Stimulated activated effector memory CD8-positive, alpha-beta T cell treated with anti-CD3 and anti-CD28 coated beads, Interleukin-12 subunit alpha, Interleukin-12 subunit beta, amount 100 ng/mL, for 72 hours (primary cell): ENCODE data around the gene MACROH2A1.

Experiments used
- ATAC-seq: fragments of 150-1000 bp; cut with Tn5 transposase; 2 replicates; pipeline ENCODE4 v1.10.0; 2021
- DNase-seq, 2 donors: peaks; one replicate each; pipeline ENCODE4 v3.0.0; 2021 to 2022; ENCODE audit warnings: low spot score in 2 of 2
- H3K27ac Mint-ChIP-seq: one replicate; pipeline ENCODE4 v1.8.0; 2022; ENCODE audit warnings: mild to moderate bottlenecking, mixed read lengths
- H3K36me3 Mint-ChIP-seq: one replicate; pipeline ENCODE4 v1.8.0; 2022; ENCODE audit warnings: mild to moderate bottlenecking, mixed read lengths
- H3K4me1 Mint-ChIP-seq: one replicate; pipeline ENCODE4 v1.8.0; 2022; ENCODE audit warnings: mixed read lengths
- H3K4me3 Mint-ChIP-seq: one replicate; pipeline ENCODE4 v1.8.0; 2022; ENCODE audit warnings: mild to moderate bottlenecking, mixed read lengths
- H3K9me3 Mint-ChIP-seq: one replicate; pipeline ENCODE4 v1.8.0; 2022; ENCODE audit warnings: mixed read lengths

MACROH2A1 gene

GRCh38 chr5:135398855-135399793 lies at the start of gene MACROH2A1:
Gene MACROH2A1, minus strand, starts transcription at chr5:135399231. Its CDS starts 10,138 bp downstream, at chr5:135389093.
- H3K27ac Mint-ChIP-seq = peak within 1 kb of the TSS; percentile 91
- DNase-seq = peak; percentile 77 to 90
- no peaks in the 10 kb centered on the region for H3K36me3 Mint-ChIP-seq
- peaks cover 44% of the 10 kb centered on the region for H3K4me1 Mint-ChIP-seq
- no peaks in the 10 kb centered on the region for H3K9me3 Mint-ChIP-seq
- ATAC-seq = peak; percentile 94
- peak within 1 kb of the TSS; percentile 81 for H3K4me3 Mint-ChIP-seq

- Mint-ChIP-seq H3K4me1 (no peaks in the 10 kb centered on the region), H3K36me3 (no peaks in the 10 kb centered on the region), H3K4me3 (no peak overlapping the region), H3K9me3 (no peaks in the 10 kb centered on the region), H3K27ac (no peak overlapping the region)
- no peak for DNase-seq
- no peak for ATAC-seq
Observed at GRCh38 chr5:135448071-135448739, 49.2 kb upstream of the MACROH2A1 start.

GRCh38 chr5:135447298-135447929 lies 48.4 kb upstream of the MACROH2A1 start, which contains the start of gene DCANP1:
Gene DCANP1, minus strand, starts transcription at chr5:135447348. Its CDS starts 240 bp downstream, at chr5:135447108.
- DNase-seq = no peak
- Mint-ChIP-seq H3K4me1 (no peaks in the 10 kb centered on the region), H3K27ac (no peak within 1 kb of the TSS), H3K36me3 (no peaks in the 10 kb centered on the region), H3K4me3 (no peak within 1 kb of the TSS), H3K9me3 (no peaks in the 10 kb centered on the region)
- no peak for ATAC-seq

GRCh38 chr5:135446615-135447014 lies 47.6 kb upstream of the MACROH2A1 start:
- no peaks in the 10 kb centered on the region for H3K9me3 Mint-ChIP-seq
- ATAC-seq (no peak), DNase-seq (no peak)
- H3K27ac Mint-ChIP-seq = no peak overlapping the region
- H3K4me3 Mint-ChIP-seq = no peak overlapping the region
- no peaks in the 10 kb centered on the region for H3K36me3 Mint-ChIP-seq
- H3K4me1 Mint-ChIP-seq = no peaks in the 10 kb centered on the region

- DNase-seq (no peak), ATAC-seq (no peak)
- Mint-ChIP-seq H3K36me3 (no peaks in the 10 kb centered on the region), H3K9me3 (no peaks in the 10 kb centered on the region), H3K4me1 (no peaks in the 10 kb centered on the region), H3K4me3 (no peak overlapping the region), H3K27ac (no peak overlapping the region)
Observed at GRCh38 chr5:135446206-135446605, 47.2 kb upstream of the MACROH2A1 start.

- Mint-ChIP-seq H3K27ac (no peak overlapping the region), H3K9me3 (no peaks in the 10 kb centered on the region), H3K36me3 (no peaks in the 10 kb centered on the region), H3K4me1 (no peaks in the 10 kb centered on the region), H3K4me3 (no peak overlapping the region)
- ATAC-seq (no peak), DNase-seq (no peak)
Observed at GRCh38 chr5:135445306-135445985, 46.4 kb upstream of the MACROH2A1 start.

GRCh38 chr5:135444881-135445280 lies 45.9 kb upstream of the MACROH2A1 start:
- H3K4me1 Mint-ChIP-seq = no peaks in the 10 kb centered on the region
- H3K27ac Mint-ChIP-seq = no peak overlapping the region
- H3K36me3 Mint-ChIP-seq = no peaks in the 10 kb centered on the region
- no peaks in the 10 kb centered on the region for H3K9me3 Mint-ChIP-seq
- no peak for DNase-seq
- H3K4me3 Mint-ChIP-seq = no peak overlapping the region
- no peak for ATAC-seq

- Mint-ChIP-seq H3K27ac (no peak overlapping the region), H3K4me1 (no peaks in the 10 kb centered on the region), H3K4me3 (no peak overlapping the region), H3K9me3 (no peaks in the 10 kb centered on the region), H3K36me3 (no peaks in the 10 kb centered on the region)
- ATAC-seq = no peak
- no peak for DNase-seq
Observed at GRCh38 chr5:135444360-135444759, 45.3 kb upstream of the MACROH2A1 start.

GRCh38 chr5:135443161-135443960 lies 44.3 kb upstream of the MACROH2A1 start:
- Mint-ChIP-seq H3K27ac (no peak overlapping the region), H3K4me3 (no peak overlapping the region), H3K4me1 (no peaks in the 10 kb centered on the region), H3K9me3 (no peaks in the 10 kb centered on the region), H3K36me3 (no peaks in the 10 kb centered on the region)
- DNase-seq (no peak), ATAC-seq (no peak)

- no peaks in the 10 kb centered on the region for H3K36me3 Mint-ChIP-seq
- no peak overlapping the region for H3K4me3 Mint-ChIP-seq
- no peaks in the 10 kb centered on the region for H3K4me1 Mint-ChIP-seq
- DNase-seq (no peak), ATAC-seq (no peak)
- H3K9me3 Mint-ChIP-seq = no peaks in the 10 kb centered on the region
- no peak overlapping the region for H3K27ac Mint-ChIP-seq
Observed at GRCh38 chr5:135442431-135443160, 43.6 kb upstream of the MACROH2A1 start.

GRCh38 chr5:135441919-135442318 lies 42.9 kb upstream of the MACROH2A1 start:
- Mint-ChIP-seq H3K36me3 (no peaks in the 10 kb centered on the region), H3K9me3 (no peaks in the 10 kb centered on the region), H3K27ac (no peak overlapping the region), H3K4me3 (no peak overlapping the region), H3K4me1 (no peaks in the 10 kb centered on the region)
- DNase-seq = peak in 1 of 2 donors; percentile 37
- ATAC-seq = no peak

GRCh38 chr5:135441350-135441831 lies 42.4 kb upstream of the MACROH2A1 start:
- H3K27ac Mint-ChIP-seq = no peak overlapping the region
- ATAC-seq (no peak), DNase-seq (peak; percentile 0 to 38)
- no peak overlapping the region for H3K4me3 Mint-ChIP-seq
- H3K4me1 Mint-ChIP-seq = no peaks in the 10 kb centered on the region
- no peaks in the 10 kb centered on the region for H3K36me3 Mint-ChIP-seq
- no peaks in the 10 kb centered on the region for H3K9me3 Mint-ChIP-seq

- H3K4me3 Mint-ChIP-seq = no peak overlapping the region
- no peak overlapping the region for H3K27ac Mint-ChIP-seq
- H3K36me3 Mint-ChIP-seq = no peaks in the 10 kb centered on the region
- ATAC-seq (no peak), DNase-seq (no peak)
- H3K4me1 Mint-ChIP-seq = no peaks in the 10 kb centered on the region
- H3K9me3 Mint-ChIP-seq = no peaks in the 10 kb centered on the region
Observed at GRCh38 chr5:135440916-135441315, 41.9 kb upstream of the MACROH2A1 start.
